ENCODE results near the gene PIP4K2B.

DNA sequence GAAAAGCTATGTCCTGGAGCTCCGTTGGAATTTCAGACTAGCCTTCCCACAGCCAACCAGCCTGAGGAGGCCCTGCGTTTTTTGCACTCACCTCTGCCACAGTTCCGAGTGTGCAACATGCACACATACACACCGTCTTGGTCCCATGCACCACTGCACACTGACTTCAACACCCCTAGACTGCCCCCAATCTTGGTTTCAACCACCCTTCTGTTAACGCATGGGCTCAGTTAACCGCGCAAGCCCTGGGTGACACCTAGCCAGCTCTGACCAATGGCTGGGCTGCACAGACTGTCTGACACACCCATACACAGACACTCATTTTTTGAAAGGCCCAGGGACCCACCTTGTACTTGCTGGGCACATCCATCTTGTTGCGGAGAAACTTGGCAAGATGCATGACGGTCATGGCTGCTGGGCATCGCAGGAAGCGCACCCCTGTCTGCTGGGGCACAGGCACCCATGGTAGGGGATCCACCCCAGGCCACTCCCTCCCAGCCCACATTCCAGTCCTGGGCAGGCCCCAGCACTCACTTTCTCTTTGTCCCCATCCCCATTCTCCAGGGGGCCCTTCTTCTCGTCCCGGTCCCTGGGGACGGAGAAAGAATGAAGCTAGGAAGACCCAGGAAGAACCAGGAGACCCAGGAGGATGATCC, 61.2 kb downstream of the PIP4K2B start:
- TF ChIP-seq CTCF (IDR thresholded peaks at IDR 0.05) (no peak), POLR2A (IDR thresholded peaks at IDR 0.05) (no peak)

All from lower leg skin (tissue), 3 donors.